GM12891 (cell line): ENCODE results near the gene PRR19.

Experiments used
- DNase-seq: peaks from one replicate; pipeline ENCODE4 v3.0.0; 2011; ENCODE audit warnings: low spot score; ENCODE audit not compliant: insufficient read length
- FAIRE-seq: peaks from 2 replicates; lab custom pipeline; 2011; peaks lifted over from hg19 to GRCh38; lab: Jason Lieb, UNC
- PAX5 ChIP-seq: IDR thresholded peaks from 2 replicates; pipeline ENCODE4 v1.6.1; 2011; ENCODE audit warnings: low read length, moderate library complexity, mild to moderate bottlenecking; ENCODE audit not compliant: insufficient read depth, severe bottlenecking
- POLR2A ChIP-seq: IDR thresholded peaks from 2 replicates; pipeline ENCODE4 v1.6.1; 2011; ENCODE audit warnings: low read depth, low read length, control low read depth
- POLR2AphosphoS5 ChIP-seq: IDR thresholded peaks from 2 replicates; pipeline ENCODE4 v1.6.1; 2011; ENCODE audit warnings: low read depth, low read length, control low read depth
- POU2F2 ChIP-seq: IDR thresholded peaks from 2 replicates; pipeline ENCODE4 v1.6.1; 2011; ENCODE audit warnings: low read depth, mild to moderate bottlenecking, control low read depth, low read length, moderate library complexity
- SPI1 ChIP-seq: IDR thresholded peaks from 2 replicates; pipeline ENCODE4 v1.6.1; 2011; ENCODE audit warnings: low read depth, low read length, control low read depth
- TAF1 ChIP-seq: IDR thresholded peaks from 2 replicates; pipeline ENCODE4 v1.6.1; 2011; ENCODE audit warnings: low read depth, low read length, control low read depth

Gene PRR19

GRCh38 chr19:42303876-42304275, 1.9 kb downstream of the PRR19 start:
- TF ChIP-seq POLR2A = no peak
- no peak for TF ChIP-seq POU2F2
- no peak for TF ChIP-seq POLR2AphosphoS5
- TF ChIP-seq PAX5 = no peak
- TF ChIP-seq TAF1 = no peak
- no peak for TF ChIP-seq SPI1
- FAIRE-seq (no peak), DNase-seq (no peak)

GRCh38 chr19:42306646-42307045, 4.7 kb downstream of the PRR19 start:
- no peak for DNase-seq
- no peak for FAIRE-seq
- no peak for TF ChIP-seq TAF1
- no peak for TF ChIP-seq POU2F2
- no peak for TF ChIP-seq POLR2AphosphoS5
- no peak for TF ChIP-seq SPI1
- no peak for TF ChIP-seq POLR2A

GRCh38 chr19:42309686-42310085, 7.8 kb downstream of the PRR19 start:
- FAIRE-seq (no peak), DNase-seq (no peak)
- TF ChIP-seq TAF1 (no peak), POU2F2 (no peak), SPI1 (no peak), PAX5 (no peak), POLR2A (no peak), POLR2AphosphoS5 (no peak)

- no peak for FAIRE-seq
- no peak for DNase-seq
- TF ChIP-seq PAX5 = no peak
- TF ChIP-seq TAF1 = no peak
- no peak for TF ChIP-seq POU2F2
- TF ChIP-seq SPI1 = no peak
- no peak for TF ChIP-seq POLR2AphosphoS5
- TF ChIP-seq POLR2A = no peak
Measured at GRCh38 chr19:42311657-42312056, 9.7 kb downstream of the PRR19 start.

DNA sequence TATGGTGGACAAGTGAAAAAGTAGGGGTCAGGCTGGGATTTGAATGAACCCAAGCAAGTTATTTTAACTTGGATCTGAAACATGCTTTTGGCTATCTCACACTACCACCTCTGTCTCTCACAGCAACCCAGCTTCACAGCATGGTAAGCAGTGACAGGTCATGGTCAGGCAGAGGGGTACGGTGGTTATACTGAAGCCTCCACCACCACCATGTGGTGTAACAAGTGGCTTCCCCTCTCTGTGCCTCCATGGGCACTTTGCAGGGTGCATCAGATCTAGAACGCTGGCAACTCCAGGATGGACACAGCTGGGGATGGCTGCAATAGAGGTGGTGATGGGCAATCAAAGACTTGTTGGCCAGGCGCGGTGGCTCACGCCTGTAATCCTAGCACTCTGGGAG, 10.4 kb downstream of the PRR19 start:
- no peak for DNase-seq
- TF ChIP-seq POLR2AphosphoS5 = no peak
- no peak for TF ChIP-seq PAX5
- TF ChIP-seq POLR2A = no peak
- TF ChIP-seq POU2F2 = no peak
- no peak for TF ChIP-seq SPI1
- TF ChIP-seq TAF1 = no peak
- peak; percentile 69 for FAIRE-seq

- DNase-seq (peak; percentile 82), FAIRE-seq (peak; percentile 54)
- no peak for TF ChIP-seq SPI1
- no peak for TF ChIP-seq POU2F2
- TF ChIP-seq TAF1 = no peak
- TF ChIP-seq PAX5 = no peak
- no peak for TF ChIP-seq POLR2A
- TF ChIP-seq POLR2AphosphoS5 = no peak
Measured at GRCh38 chr19:42313096-42313839, 11.3 kb downstream of the PRR19 start, which contains the start of gene TMEM145. Gene TMEM145, plus strand, starts transcription at chr19:42313309. Its CDS starts 68 bp downstream, at chr19:42313377.

GRCh38 chr19:42313840-42314755, 12.2 kb downstream of the PRR19 start:
- TF ChIP-seq POLR2AphosphoS5 (no peak), PAX5 (no peak), SPI1 (no peak), POLR2A (no peak), POU2F2 (no peak), TAF1 (no peak)
- FAIRE-seq = no peak
- DNase-seq = no peak

DNA sequence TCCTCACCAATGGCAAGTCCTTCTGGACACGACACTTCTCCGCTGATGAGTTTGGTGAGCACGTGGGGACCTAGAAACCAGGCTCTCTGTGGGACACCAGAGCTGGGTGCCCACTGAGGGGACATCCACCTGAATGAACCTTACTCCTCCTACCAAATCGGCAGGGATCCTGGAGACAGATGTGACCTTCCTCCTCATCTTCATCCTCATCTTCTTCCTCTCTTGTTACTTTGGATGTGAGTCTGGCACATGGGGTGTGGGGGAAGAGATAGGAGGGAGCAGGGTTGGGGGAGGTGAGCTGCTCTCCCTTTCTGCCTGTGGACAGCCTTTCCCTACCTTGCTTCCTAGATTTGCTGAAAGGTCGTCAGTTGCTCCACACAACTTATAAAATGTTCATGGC, 13.1 kb downstream of the PRR19 start:
- TF ChIP-seq SPI1 (no peak), TAF1 (no peak), POLR2AphosphoS5 (no peak), POU2F2 (no peak), PAX5 (no peak), POLR2A (no peak)
- DNase-seq = no peak
- FAIRE-seq = no peak
